COLO668 (cell line): ENCODE results near the gene NUP210.
"Not testable (repeated sequence)": the region's sequence is repeated elsewhere in the genome, so short reads cannot be mapped to it uniquely, and the experiment has no call there.

Experiments
- DNase-seq: peaks from one replicate; lab custom pipeline; 2025; ENCODE audit not compliant: unreplicated experiment; lab: John Stamatoyannopoulos, UW

Gene NUP210

GRCh38 chr3:13407475-13407874 lies 12.6 kb downstream of the NUP210 start:
- no peak for DNase-seq

GRCh38 chr3:13406190-13406589 lies 13.9 kb downstream of the NUP210 start:
- no peak for DNase-seq

GRCh38 chr3:13405614-13406013 lies 14.5 kb downstream of the NUP210 start:
- no peak for DNase-seq

GRCh38 chr3:13404626-13405452 lies 15.3 kb downstream of the NUP210 start:
- no peak for DNase-seq

- no peak for DNase-seq
These were observed 16.3 kb downstream of the NUP210 start for GRCh38 chr3:13403847-13404246.

- no peak for DNase-seq
These were observed 16.8 kb downstream of the NUP210 start for GRCh38 chr3:13403213-13403819.

- DNase-seq: peak; percentile 86
These were observed 19.0 kb downstream of the NUP210 start for GRCh38 chr3:13401149-13401548.

GRCh38 chr3:13400114-13400673 lies 19.9 kb downstream of the NUP210 start:
- DNase-seq: no peak

GRCh38 chr3:13399603-13400002 lies 20.5 kb downstream of the NUP210 start:
- DNase-seq: no peak

GRCh38 chr3:13397316-13397715 lies 22.8 kb downstream of the NUP210 start:
- DNase-seq: no peak

- DNase-seq: no peak
These were observed 25.8 kb downstream of the NUP210 start for GRCh38 chr3:13394363-13394762.

- no peak for DNase-seq
These were observed 26.4 kb downstream of the NUP210 start for GRCh38 chr3:13393427-13394360.

GRCh38 chr3:13391308-13391707 lies 28.8 kb downstream of the NUP210 start:
- no peak for DNase-seq

GRCh38 chr3:13389378-13389777 lies 30.7 kb downstream of the NUP210 start:
- DNase-seq: no peak

GRCh38 chr3:13388816-13389215 lies 31.3 kb downstream of the NUP210 start:
- DNase-seq: no peak

GRCh38 chr3:13385373-13385965 lies 34.7 kb downstream of the NUP210 start:
- DNase-seq: no peak

- DNase-seq: no peak
These were observed 39.2 kb downstream of the NUP210 start for GRCh38 chr3:13380971-13381370.

GRCh38 chr3:13379201-13379830 lies 40.8 kb downstream of the NUP210 start:
- no peak for DNase-seq

- no peak for DNase-seq
These were observed 42.0 kb downstream of the NUP210 start for GRCh38 chr3:13378155-13378554.

- not testable (repeated sequence) for DNase-seq
These were observed 42.4 kb downstream of the NUP210 start for GRCh38 chr3:13377741-13378140.
